C4-2B (cell line): ENCODE results near the gene HAGHL.

Source experiments
- H3K27ac ChIP-seq: fragments of 450-650 bp; 2 replicates; pipeline ENCODE4 v1.5.1; 2017
- CTCF ChIP-seq: fragments of 450-650 bp; conservative IDR thresholded peaks from 2 replicates; pipeline ENCODE4 v1.5.1; 2017; ENCODE audit warnings: mild to moderate bottlenecking
- ZFX ChIP-seq: fragments of 450-650 bp; IDR thresholded peaks from 2 replicates; pipeline ENCODE4 v1.6.1; 2017

Gene HAGHL

GRCh38 chr16:706189-707061 lies 20.5 kb upstream of the HAGHL start:
- TF ChIP-seq CTCF (no peak), ZFX (no peak)
- no peak overlapping the region for H3K27ac ChIP-seq

- no peak overlapping the region for H3K27ac ChIP-seq
- TF ChIP-seq CTCF = no peak
- no peak for TF ChIP-seq ZFX
These were observed 19.8 kb upstream of the HAGHL start for GRCh38 chr16:707062-707538.

GRCh38 chr16:708019-708418 lies 18.9 kb upstream of the HAGHL start:
- TF ChIP-seq ZFX (no peak), CTCF (no peak)
- no peak overlapping the region for H3K27ac ChIP-seq

- TF ChIP-seq CTCF = no peak
- no peak for TF ChIP-seq ZFX
These were observed 17.9 kb upstream of the HAGHL start for GRCh38 chr16:708959-709358.

GRCh38 chr16:709566-710499 lies 17.1 kb upstream of the HAGHL start:
- TF ChIP-seq CTCF (no peak), ZFX (no peak)
- no peak overlapping the region for H3K27ac ChIP-seq

More at GRCh38 chr16:708959-709358, 17.9 kb upstream of the HAGHL start:
- no peak overlapping the region for H3K27ac ChIP-seq

GRCh38 chr16:710500-711075 lies 16.3 kb upstream of the HAGHL start:
- no peak overlapping the region for H3K27ac ChIP-seq
- TF ChIP-seq CTCF (no peak), ZFX (no peak)
